Cardiac muscle cell (in vitro differentiated cells and primary cell): Measurements from ENCODE around the gene MRRF. TPM values are rescaled to one million over a fixed set of nuclear protein-coding genes. Genes with fewer than 3 reads are reported as not detected.
A peak's percentile ranks its signal among the peaks of the same experiment; 100 is the strongest.

Experiments
- DNase-seq, 2 donors: peaks; one replicate each; pipeline versions ENCODE4 v3.0.0 to v3.0.0-alpha.2; 2010 to 2017; ENCODE audit warnings: low read depth in 1 of 2, low spot score in 1 of 2
- H3K27ac ChIP-seq: fragments of 200-600 bp; sonication (generic); 2 replicates; pipeline ENCODE4 v1.5.1; 2016
- H3K27me3 ChIP-seq: fragments of 200-600 bp; sonication (generic); 2 replicates; pipeline ENCODE4 v1.6.0; 2016; ENCODE audit warnings: control low read depth
- H3K36me3 ChIP-seq: fragments of 200-600 bp; sonication (generic); 2 replicates; pipeline ENCODE4 v1.5.1; 2016; ENCODE audit warnings: control low read depth
- H3K4me1 ChIP-seq: fragments of 200-600 bp; sonication (generic); 2 replicates; pipeline ENCODE4 v1.8.1; 2017; ENCODE audit warnings: low read depth, mild to moderate bottlenecking, mixed run types
- H3K4me3 ChIP-seq: fragments of 200-600 bp; sonication (generic); 2 replicates; pipeline ENCODE4 v1.5.1; 2016; ENCODE audit warnings: mild to moderate bottlenecking
- H3K9me3 ChIP-seq: fragments of 200-600 bp; sonication (generic); 2 replicates; pipeline ENCODE4 v1.5.1; 2017; ENCODE audit warnings: low read depth, mild to moderate bottlenecking, control low read depth
- CTCF ChIP-seq: IDR thresholded peaks from 2 replicates; pipeline ENCODE4 v1.5.1; 2012; ENCODE audit warnings: low read depth, mild to moderate bottlenecking, low read length
- polyA plus RNA-seq: library from polyadenylated mRNA; unstranded; fragments of >200 nt; fragmentation: Nextera tagmentation; extraction: Ambion mirVana; gene quantifications from 2 replicates; pipeline ENCODE4 v1.2.1, GENCODE V29; 2016
- total RNA-seq: library from RNA; depleted of rRNA; stranded (reverse); fragments of >200 nt; gene quantifications from 2 replicates; pipeline ENCODE4 v1.2.3, GENCODE V29; 2016

MRRF gene
- total and polyA plus RNA-seq, 2 experiments from 2014 or later, result 44.4 to 45.5 TPM

- Histone ChIP-seq H3K36me3 (no peaks in the 10 kb centered on the region), H3K4me3 (no peak overlapping the region), H3K27me3 (peaks cover 39% of the 10 kb centered on the region), H3K27ac (no peak overlapping the region), H3K4me1 (no peaks in the 10 kb centered on the region), H3K9me3 (no peaks in the 10 kb centered on the region)
- DNase-seq, result no peak
- no peak for TF ChIP-seq CTCF
These were observed 104.0 kb downstream of the MRRF start for GRCh38 chr9:122368642-122369041.

- H3K4me3 ChIP-seq, result no peak overlapping the region
- no peak for TF ChIP-seq CTCF
- H3K27me3 ChIP-seq, result peaks cover 39% of the 10 kb centered on the region
- peaks cover 3% of the 10 kb centered on the region for H3K4me1 ChIP-seq
- DNase-seq, result no peak
- H3K36me3 ChIP-seq, result no peaks in the 10 kb centered on the region
- no peaks in the 10 kb centered on the region for H3K9me3 ChIP-seq
- no peak overlapping the region for H3K27ac ChIP-seq
These were observed 105.6 kb downstream of the MRRF start for GRCh38 chr9:122370303-122370702.

GRCh38 chr9:122370869-122371755 lies 106.4 kb downstream of the MRRF start, which contains the start of gene PTGS1:
PTGS1 (plus strand) TSS chr9:122371024; CDS start chr9:122371085, 61 bp downstream.
- H3K36me3 ChIP-seq, result no peaks in the 10 kb centered on the region
- DNase-seq, result peak; percentile 48 to 80
- no peak for TF ChIP-seq CTCF
- H3K4me3 ChIP-seq, result peak within 1 kb of the TSS; percentile 13
- H3K27me3 ChIP-seq, result peaks cover 39% of the 10 kb centered on the region
- H3K4me1 ChIP-seq, result peaks cover 11% of the 10 kb centered on the region
- no peak within 1 kb of the TSS for H3K27ac ChIP-seq
- H3K9me3 ChIP-seq, result no peaks in the 10 kb centered on the region

- TF ChIP-seq CTCF, result no peak
- no peaks in the 10 kb centered on the region for H3K9me3 ChIP-seq
- H3K4me1 ChIP-seq, result peaks cover 19% of the 10 kb centered on the region
- H3K27me3 ChIP-seq, result peaks cover 39% of the 10 kb centered on the region
- no peak overlapping the region for H3K27ac ChIP-seq
- no peak overlapping the region for H3K4me3 ChIP-seq
- DNase-seq, result no peak
- no peaks in the 10 kb centered on the region for H3K36me3 ChIP-seq
These were observed 107.2 kb downstream of the MRRF start for GRCh38 chr9:122371846-122372245.

- Histone ChIP-seq H3K4me3 (no peak overlapping the region), H3K27me3 (peaks cover 39% of the 10 kb centered on the region), H3K27ac (no peak overlapping the region), H3K36me3 (no peaks in the 10 kb centered on the region), H3K9me3 (no peaks in the 10 kb centered on the region), H3K4me1 (peaks cover 20% of the 10 kb centered on the region)
- no peak for DNase-seq
- TF ChIP-seq CTCF, result no peak
These were observed 108.5 kb downstream of the MRRF start for GRCh38 chr9:122372856-122373845.
